BLaER1 (cell line): ENCODE data around the gene CMIP.

Experiments used
- H3K27ac ChIP-seq: shearing (Covaris generic); formaldehyde crosslinking; 2 replicates; pipeline ENCODE4 v1.8.1; 2022
- H3K27me3 ChIP-seq: shearing (Covaris generic); formaldehyde crosslinking; 2 replicates; pipeline ENCODE4 v1.8.1; 2022
- H3K36me3 ChIP-seq: shearing (Covaris generic); formaldehyde crosslinking; 2 replicates; pipeline ENCODE4 v1.8.1; 2022
- H3K4me1 ChIP-seq: shearing (Covaris generic); formaldehyde crosslinking; 2 replicates; pipeline ENCODE4 v1.8.1; 2022
- H3K4me2 ChIP-seq: shearing (Covaris generic); formaldehyde crosslinking; 2 replicates; pipeline ENCODE4 v1.8.1; 2022
- H3K4me3 ChIP-seq: shearing (Covaris generic); formaldehyde crosslinking; 2 replicates; pipeline ENCODE4 v1.8.1; 2022
- H3K9ac ChIP-seq: shearing (Covaris generic); formaldehyde crosslinking; 2 replicates; pipeline ENCODE4 v1.8.1; 2022
- H3K9me3 ChIP-seq: shearing (Covaris generic); formaldehyde crosslinking; 2 replicates; pipeline ENCODE4 v1.8.1; 2022
- H4K20me1 ChIP-seq: shearing (Covaris generic); formaldehyde crosslinking; 2 replicates; pipeline ENCODE4 v1.8.1; 2022
- Cebpa-rat ChIP-seq: shearing (Covaris generic); IDR thresholded peaks from 2 replicates; pipeline ENCODE4 v1.8.1; 2022

The CMIP gene

DNA sequence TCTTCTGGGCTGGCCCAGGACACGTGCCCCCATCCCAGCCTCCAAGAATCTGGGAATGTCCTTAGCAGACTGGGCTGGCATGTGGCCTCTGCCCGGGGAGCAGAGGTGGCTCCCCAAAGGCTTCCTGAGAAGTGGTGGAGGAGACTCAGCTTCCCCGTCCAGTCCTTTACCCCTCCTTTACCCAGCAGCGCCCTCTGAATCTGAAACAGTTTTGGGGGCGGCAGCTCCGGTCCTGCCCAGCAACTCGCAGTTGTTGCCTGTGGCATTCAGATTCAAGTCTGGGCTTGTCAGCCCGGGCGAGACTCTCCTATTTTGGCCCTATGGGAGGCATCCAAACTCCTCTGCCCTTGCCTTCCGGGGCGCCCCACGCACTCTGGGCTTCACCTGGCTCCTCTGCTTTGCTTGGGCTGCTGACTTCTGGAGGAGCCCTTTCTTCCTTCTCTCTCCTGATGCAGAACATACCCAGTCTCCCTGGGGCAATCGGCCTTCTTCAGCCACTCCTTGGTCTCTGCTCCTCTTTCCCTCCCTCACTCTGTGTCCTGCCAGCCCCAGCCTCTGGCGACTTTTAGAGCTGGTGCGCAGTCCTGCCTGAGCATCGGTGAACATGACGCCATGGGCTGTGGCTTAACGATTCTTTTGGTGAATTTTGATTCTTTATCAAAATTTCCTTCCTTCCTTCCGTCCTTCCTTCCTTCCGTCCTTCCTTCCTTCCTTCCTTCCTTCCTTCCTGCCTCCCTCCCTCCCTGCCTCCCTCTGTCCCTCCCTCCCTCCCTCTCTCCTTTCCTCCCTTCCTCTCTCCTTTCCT, 55.2 kb downstream of the CMIP start:
- Histone ChIP-seq H3K4me2 (peak overlapping the region; percentile 91), H3K36me3 (peaks cover 20% of the 10 kb centered on the region; the same call in 1 of the 2 replicates), H3K9me3 (no peaks in the 10 kb centered on the region), H3K4me3 (peak overlapping the region; percentile 1; the same call in 1 of the 2 replicates), H3K4me1 (peaks cover 98% of the 10 kb centered on the region), H3K27ac (peak overlapping the region; percentile 82), H3K9ac (peak overlapping the region; percentile 44; the same call in 1 of the 2 replicates), H4K20me1 (peaks cover 97% of the 10 kb centered on the region), H3K27me3 (no peaks in the 10 kb centered on the region)
- no peak for TF ChIP-seq Cebpa-rat

- H3K9ac ChIP-seq: peak overlapping the region; percentile 3; the same call in 1 of the 2 replicates
- peak overlapping the region; percentile 94 for H3K4me2 ChIP-seq
- no peaks in the 10 kb centered on the region for H3K27me3 ChIP-seq
- H3K4me1 ChIP-seq: peaks cover 94% of the 10 kb centered on the region
- peak overlapping the region; percentile 55 for H3K4me3 ChIP-seq
- H3K9me3 ChIP-seq: no peaks in the 10 kb centered on the region
- peak overlapping the region; percentile 74 for H3K27ac ChIP-seq
- peaks cover 97% of the 10 kb centered on the region for H4K20me1 ChIP-seq
- peaks cover 20% of the 10 kb centered on the region; the same call in 1 of the 2 replicates for H3K36me3 ChIP-seq
- no peak for TF ChIP-seq Cebpa-rat
Measured at GRCh38 chr16:81500833-81501521, 56.4 kb downstream of the CMIP start.

DNA sequence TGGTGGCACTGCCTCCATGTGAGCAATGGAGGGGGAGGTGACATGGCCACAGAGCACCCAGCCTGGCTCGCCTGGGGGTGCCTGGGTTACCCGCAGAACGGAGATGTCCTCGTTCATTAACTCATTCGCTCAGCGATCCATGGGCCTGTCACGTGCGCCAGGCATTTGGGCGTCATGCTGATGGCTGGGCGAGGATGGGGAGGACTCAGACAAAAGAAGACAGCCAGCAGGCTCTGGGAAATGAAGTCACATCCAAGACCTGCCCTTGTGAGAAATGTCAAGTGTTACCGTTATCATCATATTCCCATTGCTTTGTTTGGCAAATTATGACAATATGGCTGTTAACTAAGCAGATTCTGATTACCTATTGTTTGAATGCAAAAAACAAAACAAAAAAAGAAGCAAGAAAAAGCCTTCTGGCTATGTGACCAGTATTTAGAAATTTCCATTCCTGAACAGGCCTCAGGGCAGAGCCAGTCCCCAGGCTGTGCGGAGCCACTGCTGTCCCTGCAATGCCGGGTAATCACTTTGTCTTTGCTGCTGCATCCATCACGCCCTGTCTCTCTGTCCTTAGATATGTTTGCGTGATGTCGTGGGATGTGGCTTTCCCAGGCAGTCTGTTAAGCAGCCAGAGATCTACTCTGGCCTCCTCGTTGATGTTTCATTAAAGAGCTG, 57.9 kb downstream of the CMIP start:
- Histone ChIP-seq H3K27ac (peak overlapping the region; percentile 30), H3K4me1 (peaks cover 92% of the 10 kb centered on the region), H3K27me3 (no peaks in the 10 kb centered on the region), H3K9me3 (no peaks in the 10 kb centered on the region), H3K36me3 (peaks cover 20% of the 10 kb centered on the region; the same call in 1 of the 2 replicates), H3K9ac (no peak overlapping the region), H3K4me3 (no peak overlapping the region), H3K4me2 (peak overlapping the region; percentile 94), H4K20me1 (peaks cover 97% of the 10 kb centered on the region)
- no peak for TF ChIP-seq Cebpa-rat

- peaks cover 90% of the 10 kb centered on the region for H3K4me1 ChIP-seq
- TF ChIP-seq Cebpa-rat: no peak
- peak overlapping the region; percentile 12 for H3K4me2 ChIP-seq
- H3K9me3 ChIP-seq: no peaks in the 10 kb centered on the region
- peak overlapping the region; percentile 7; the same call in 1 of the 2 replicates for H3K27ac ChIP-seq
- H3K9ac ChIP-seq: no peak overlapping the region
- H3K36me3 ChIP-seq: peaks cover 32% of the 10 kb centered on the region
- no peaks in the 10 kb centered on the region for H3K27me3 ChIP-seq
- H3K4me3 ChIP-seq: no peak overlapping the region
- H4K20me1 ChIP-seq: peaks cover 98% of the 10 kb centered on the region
Measured at GRCh38 chr16:81505011-81505661, 60.5 kb downstream of the CMIP start.

DNA sequence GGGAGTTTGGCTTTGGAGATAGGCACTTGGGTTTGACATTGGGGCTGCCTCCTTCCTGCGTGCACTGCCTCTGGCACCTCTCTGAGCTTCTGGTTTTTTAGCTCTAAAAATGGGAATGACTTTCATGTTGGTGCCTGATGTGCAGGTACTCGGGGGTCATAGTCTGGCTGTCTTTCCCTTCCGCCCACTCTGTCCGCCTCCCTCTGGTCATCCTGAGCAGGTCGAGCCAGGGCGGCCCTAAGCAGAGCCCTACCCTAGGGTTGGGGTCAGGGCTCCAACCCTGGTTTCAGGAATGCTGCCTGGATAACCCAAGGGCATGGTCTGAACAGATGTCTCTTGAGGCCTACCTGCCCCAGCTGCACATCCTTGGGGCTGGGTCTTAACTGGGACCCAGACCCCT, 64.8 kb downstream of the CMIP start:
- H3K27ac ChIP-seq: no peak overlapping the region
- TF ChIP-seq Cebpa-rat: no peak
- H3K4me3 ChIP-seq: no peak overlapping the region
- peaks cover 22% of the 10 kb centered on the region for H3K36me3 ChIP-seq
- no peak overlapping the region for H3K9ac ChIP-seq
- peaks cover 100% of the 10 kb centered on the region for H4K20me1 ChIP-seq
- no peaks in the 10 kb centered on the region for H3K27me3 ChIP-seq
- no peak overlapping the region for H3K4me2 ChIP-seq
- peaks cover 84% of the 10 kb centered on the region for H3K4me1 ChIP-seq
- no peaks in the 10 kb centered on the region for H3K9me3 ChIP-seq

DNA sequence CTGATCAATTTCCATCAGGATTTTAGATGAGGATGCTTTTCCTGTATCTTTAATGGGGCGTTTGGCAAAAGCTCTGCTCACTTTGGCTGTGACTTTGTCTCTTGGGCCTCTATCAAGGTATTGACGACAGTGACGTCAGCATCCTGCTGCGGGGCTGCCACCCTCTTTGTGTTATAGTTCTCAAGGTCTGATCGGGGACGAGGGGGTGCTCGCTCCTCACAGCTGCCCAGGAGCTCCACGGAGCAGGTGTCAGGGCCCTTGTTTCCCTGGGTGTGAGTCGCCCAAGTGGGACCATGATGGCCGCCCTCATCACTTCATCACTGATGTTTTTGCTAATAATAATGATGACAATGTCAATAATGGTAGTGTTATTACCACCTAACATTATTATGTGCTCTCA, 65.4 kb downstream of the CMIP start:
- Histone ChIP-seq H3K9ac (no peak overlapping the region), H3K4me3 (no peak overlapping the region), H3K27me3 (no peaks in the 10 kb centered on the region), H3K27ac (no peak overlapping the region), H4K20me1 (peaks cover 100% of the 10 kb centered on the region), H3K9me3 (no peaks in the 10 kb centered on the region), H3K36me3 (peaks cover 28% of the 10 kb centered on the region), H3K4me2 (no peak overlapping the region), H3K4me1 (peaks cover 84% of the 10 kb centered on the region)
- TF ChIP-seq Cebpa-rat: no peak

DNA sequence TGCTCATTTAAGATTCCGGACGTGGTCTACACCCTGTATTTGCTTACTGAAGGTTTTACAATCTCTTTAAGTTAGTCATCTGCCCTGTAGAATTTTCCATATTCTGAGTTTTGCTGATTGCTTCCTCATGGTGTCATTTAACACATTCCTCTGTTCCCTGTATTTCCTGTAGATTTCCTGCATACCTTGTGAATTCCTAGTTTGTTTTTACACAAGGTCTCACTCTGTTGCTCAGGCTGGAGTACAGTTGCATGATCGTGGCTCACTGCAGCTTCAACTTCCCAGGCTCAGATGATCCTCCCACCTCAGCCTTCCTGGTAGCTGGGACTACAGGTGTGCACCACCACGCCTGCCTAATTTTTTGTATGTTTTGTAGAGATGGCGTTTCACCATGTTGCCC, 66.8 kb downstream of the CMIP start:
- H3K9me3 ChIP-seq: no peaks in the 10 kb centered on the region
- H3K27ac ChIP-seq: no peak overlapping the region
- no peak overlapping the region for H3K9ac ChIP-seq
- H3K4me1 ChIP-seq: peaks cover 90% of the 10 kb centered on the region
- no peaks in the 10 kb centered on the region for H3K27me3 ChIP-seq
- no peak for TF ChIP-seq Cebpa-rat
- H3K4me2 ChIP-seq: no peak overlapping the region
- H4K20me1 ChIP-seq: peaks cover 100% of the 10 kb centered on the region
- H3K36me3 ChIP-seq: peaks cover 37% of the 10 kb centered on the region
- no peak overlapping the region for H3K4me3 ChIP-seq

- Histone ChIP-seq H3K4me3 (peak overlapping the region; percentile 52), H3K27me3 (no peaks in the 10 kb centered on the region), H3K4me1 (peaks cover 80% of the 10 kb centered on the region), H3K9ac (peak overlapping the region; percentile 67), H4K20me1 (peaks cover 100% of the 10 kb centered on the region), H3K9me3 (no peaks in the 10 kb centered on the region), H3K27ac (peak overlapping the region; percentile 81), H3K4me2 (peak overlapping the region; percentile 97), H3K36me3 (peaks cover 56% of the 10 kb centered on the region)
- TF ChIP-seq Cebpa-rat: no peak
Measured at GRCh38 chr16:81513204-81514040, 68.8 kb downstream of the CMIP start.
